ENCODE measurements around the gene CC2D2A.

GRCh38 chr4:15612136-15612535 lies 142.5 kb downstream of the CC2D2A start:
- TF ChIP-seq GATA2 (IDR thresholded peaks at IDR 0.05; ENCODE audit: low read depth, low read length): no peak
- no peak for TF ChIP-seq GATA3 (IDR thresholded peaks at IDR 0.05; ENCODE audit: low read depth, low read length)
